NCI-H1694 (cell line): ENCODE data around the gene SNAPC2.
A peak's percentile ranks its signal among the peaks of the same experiment; 100 is the strongest.

Experiments
- DNase-seq: peaks from one replicate; lab custom pipeline; 2025; lab: John Stamatoyannopoulos, UW

Gene SNAPC2

GRCh38 chr19:7919610-7920518, at the start of gene SNAPC2:
Gene SNAPC2 (plus strand): TSS chr19:7920338. CDS start chr19:7920367, 29 bp downstream.
- peak; percentile 77 for DNase-seq

GRCh38 chr19:7870571-7871436, 49.3 kb upstream of the SNAPC2 start:
- DNase-seq, result no peak

GRCh38 chr19:7871437-7872305, 48.5 kb upstream of the SNAPC2 start:
- DNase-seq, result no peak

GRCh38 chr19:7872306-7873204, 47.6 kb upstream of the SNAPC2 start:
- DNase-seq, result no peak

GRCh38 chr19:7873304-7874075, 46.6 kb upstream of the SNAPC2 start:
- DNase-seq, result no peak

GRCh38 chr19:7874076-7874896, 45.9 kb upstream of the SNAPC2 start, which contains the start of gene PRR36:
Gene PRR36 (minus strand): TSS chr19:7874390. CDS start chr19:7873689, 701 bp downstream.
- peak; percentile 72 for DNase-seq

- DNase-seq, result no peak
These were observed 45.3 kb upstream of the SNAPC2 start for GRCh38 chr19:7874897-7875273.

- no peak for DNase-seq
These were observed 42.8 kb upstream of the SNAPC2 start for GRCh38 chr19:7877249-7877836.

- no peak for DNase-seq
These were observed 40.9 kb upstream of the SNAPC2 start for GRCh38 chr19:7879111-7879807.

GRCh38 chr19:7879836-7880235, 40.3 kb upstream of the SNAPC2 start:
- no peak for DNase-seq

GRCh38 chr19:7881910-7882309, 38.2 kb upstream of the SNAPC2 start:
- no peak for DNase-seq

- DNase-seq, result no peak
These were observed 37.0 kb upstream of the SNAPC2 start for GRCh38 chr19:7883105-7883504.

GRCh38 chr19:7883796-7884570, 36.2 kb upstream of the SNAPC2 start:
- DNase-seq, result no peak

GRCh38 chr19:7885818-7886217, 34.3 kb upstream of the SNAPC2 start:
- no peak for DNase-seq

GRCh38 chr19:7887408-7888144, 32.6 kb upstream of the SNAPC2 start:
- no peak for DNase-seq

GRCh38 chr19:7888145-7888825, 31.9 kb upstream of the SNAPC2 start, which contains the start of gene LRRC8E:
Gene LRRC8E (plus strand): TSS chr19:7888510. CDS start chr19:7895604, 7,094 bp downstream.
- DNase-seq, result no peak
